Stimulated activated CD4-positive, alpha-beta T cell treated with anti-CD3 and anti-CD28 coated beads, Interleukin-1b, Interleukin-23, amount 100 ng/mL, for 1 hour (primary cell): ENCODE results near the gene RPS19BP1.

Source experiments
- DNase-seq, 2 donors: peaks; one replicate each; pipeline ENCODE4 v3.0.0-alpha.2; 2020; ENCODE audit warnings: low read depth in 2 of 2

RPS19BP1 gene

GRCh38 chr22:39559456-39560105 is 27.0 kb upstream of the RPS19BP1 start:
- DNase-seq, result no peak

GRCh38 chr22:39558950-39559349 is 26.4 kb upstream of the RPS19BP1 start:
- DNase-seq, result no peak

GRCh38 chr22:39558254-39558727 is 25.7 kb upstream of the RPS19BP1 start:
- DNase-seq, result no peak

GRCh38 chr22:39556970-39557841 is 24.7 kb upstream of the RPS19BP1 start:
- DNase-seq, result peak in 1 of 2 donors; percentile 14

DNA sequence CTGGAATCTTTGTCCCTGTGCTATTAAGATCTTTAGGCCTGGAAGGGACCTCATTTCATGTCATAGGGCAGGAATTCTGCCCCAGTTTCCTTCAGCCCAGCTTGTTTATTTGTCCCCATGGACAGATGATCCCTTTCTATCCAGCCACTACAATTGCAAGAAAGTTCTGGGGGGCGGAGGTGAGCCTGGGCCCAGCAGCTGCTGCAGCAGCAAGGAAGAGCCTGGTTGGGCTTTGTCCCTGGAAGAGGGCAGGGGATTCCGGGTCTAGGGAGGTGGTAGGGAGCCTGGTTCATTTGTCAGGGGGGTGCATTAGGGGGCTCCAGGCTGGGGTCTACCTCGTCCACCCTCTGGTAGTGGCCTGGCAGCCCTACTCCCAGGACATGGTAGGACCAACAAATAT is 21.6 kb upstream of the RPS19BP1 start:
- no peak for DNase-seq

DNA sequence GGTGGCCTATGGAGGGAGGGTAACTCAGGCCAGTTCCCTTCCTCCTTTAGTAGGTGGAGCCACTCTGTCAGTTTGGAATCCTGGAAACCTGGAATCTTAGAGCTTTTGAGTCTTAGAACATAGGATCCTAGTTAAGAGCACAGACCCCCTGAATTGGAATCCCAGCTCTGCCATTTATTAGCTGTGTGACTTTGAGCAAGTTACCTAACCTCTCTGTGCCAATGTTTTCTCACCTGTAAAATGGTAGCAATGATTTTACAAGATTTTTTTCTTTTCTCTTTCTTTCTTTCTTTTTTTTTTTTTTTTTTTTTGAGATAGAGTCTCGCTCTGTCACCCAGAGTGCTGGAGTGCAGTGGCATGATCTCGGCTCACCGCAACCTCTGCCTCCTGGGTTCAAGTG is 20.9 kb upstream of the RPS19BP1 start:
- no peak for DNase-seq

DNA sequence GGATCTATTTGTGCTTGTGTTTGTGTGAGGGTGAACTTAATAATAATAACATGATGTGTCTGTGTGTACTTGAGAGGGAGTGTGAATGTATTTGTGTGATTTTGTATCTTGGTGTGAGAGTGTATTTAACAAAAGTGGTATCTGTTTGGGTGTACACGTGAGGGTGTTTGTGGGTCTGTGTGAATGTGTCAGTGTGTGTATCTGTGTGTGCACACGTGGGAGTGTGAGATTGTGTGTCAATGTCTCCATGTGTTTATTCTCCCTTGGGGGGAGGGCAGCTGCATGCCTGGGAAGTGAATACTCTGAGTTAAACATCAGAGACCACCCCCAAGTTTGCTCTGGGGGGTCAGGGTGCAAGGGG is 15.0 kb upstream of the RPS19BP1 start:
- no peak for DNase-seq

- no peak for DNase-seq
Observed at GRCh38 chr22:39546889-39547586, 14.5 kb upstream of the RPS19BP1 start.

DNA sequence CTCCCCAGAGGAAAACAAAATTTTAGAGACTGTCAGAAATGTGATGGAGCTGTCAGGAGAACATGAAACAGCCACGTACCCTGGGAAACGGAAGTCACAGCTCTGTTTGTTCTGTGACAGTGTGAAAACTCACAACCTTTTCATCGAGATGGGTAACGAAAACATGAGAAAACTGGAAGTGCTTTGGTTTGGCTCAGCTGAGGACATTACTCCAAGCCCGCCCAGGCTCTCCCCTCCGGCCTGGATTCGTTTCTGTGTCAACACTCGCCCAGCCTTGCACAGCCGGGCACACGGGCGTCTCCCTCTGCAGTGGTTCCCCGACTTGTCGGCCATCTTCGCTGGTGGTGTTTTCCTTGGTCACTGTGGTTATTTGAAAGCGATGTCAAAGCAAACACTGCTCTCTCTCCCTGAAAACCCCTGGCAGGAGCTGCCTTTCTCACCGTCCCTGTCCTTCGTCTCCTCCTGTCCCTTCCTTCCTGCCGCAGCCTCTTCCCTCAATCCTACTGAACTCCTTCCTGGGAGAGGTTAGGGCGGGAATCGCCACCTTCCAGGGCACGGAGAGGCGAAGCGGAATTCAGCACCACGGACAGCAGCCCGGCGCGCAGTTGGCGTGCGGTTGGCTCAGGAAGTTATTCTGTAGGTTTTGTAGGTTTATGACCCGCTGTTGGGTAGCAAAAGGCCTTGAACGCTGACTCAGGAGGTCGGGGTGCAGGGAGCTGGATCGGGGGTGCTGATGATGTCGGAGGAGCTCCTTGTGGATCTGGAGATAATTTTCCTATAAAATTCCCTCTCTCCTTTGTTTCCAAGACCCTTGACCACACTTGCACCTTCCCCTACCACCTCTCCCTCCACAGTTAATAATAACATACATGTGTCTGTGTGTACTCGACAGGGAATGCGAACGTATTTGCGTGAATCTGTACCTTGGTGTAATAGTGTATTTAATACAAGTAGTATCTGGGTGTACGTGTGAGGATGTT is 13.1 kb upstream of the RPS19BP1 start:
- DNase-seq, result peak in 1 of 2 donors; percentile 64

- DNase-seq, result no peak
Observed at GRCh38 chr22:39543095-39543494, 10.5 kb upstream of the RPS19BP1 start.

DNA sequence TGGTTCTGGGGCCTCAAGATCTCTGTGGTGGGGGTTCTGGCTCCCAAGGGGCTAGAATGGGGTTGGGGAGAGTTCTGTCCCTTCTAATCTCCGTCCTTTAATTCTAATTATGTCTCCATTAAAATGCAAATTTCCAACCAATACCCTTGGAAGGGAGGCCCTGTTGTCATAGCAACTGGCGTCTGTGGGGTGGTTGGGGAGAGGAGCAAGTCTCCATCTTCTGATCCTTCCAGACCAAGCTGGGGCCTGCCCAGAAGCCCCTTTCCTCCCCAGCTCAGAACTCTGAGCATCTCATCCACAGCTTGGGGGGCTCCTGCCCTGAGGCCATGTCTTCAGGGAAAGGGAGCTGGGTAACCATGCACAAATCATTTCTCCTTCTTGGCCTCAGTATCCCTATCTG is 5.4 kb upstream of the RPS19BP1 start:
- DNase-seq, result no peak

DNA sequence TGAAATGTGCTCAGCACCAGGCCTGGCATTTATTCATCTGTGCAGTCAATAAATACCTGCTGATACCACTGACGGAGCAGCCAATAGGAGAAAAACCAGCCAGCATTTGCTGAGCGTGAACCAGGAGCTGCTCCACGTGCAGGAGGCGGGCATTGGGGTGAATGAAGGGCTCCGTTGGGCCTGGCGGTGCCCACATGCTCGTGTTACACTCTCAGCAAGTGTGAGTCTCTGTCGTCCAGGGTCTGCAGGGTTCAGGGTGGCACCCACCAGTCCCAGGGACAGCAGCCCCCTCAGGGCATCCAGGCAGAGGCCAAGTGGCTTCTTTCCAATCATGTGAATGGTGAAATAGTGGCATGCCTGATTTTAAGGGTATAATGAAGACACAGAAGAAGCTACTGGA is 4.2 kb upstream of the RPS19BP1 start:
- DNase-seq, result no peak

GRCh38 chr22:39535831-39536449 is 3.4 kb upstream of the RPS19BP1 start:
- no peak for DNase-seq

- DNase-seq, result no peak
Observed at GRCh38 chr22:39535357-39535725, 2.8 kb upstream of the RPS19BP1 start.

DNA sequence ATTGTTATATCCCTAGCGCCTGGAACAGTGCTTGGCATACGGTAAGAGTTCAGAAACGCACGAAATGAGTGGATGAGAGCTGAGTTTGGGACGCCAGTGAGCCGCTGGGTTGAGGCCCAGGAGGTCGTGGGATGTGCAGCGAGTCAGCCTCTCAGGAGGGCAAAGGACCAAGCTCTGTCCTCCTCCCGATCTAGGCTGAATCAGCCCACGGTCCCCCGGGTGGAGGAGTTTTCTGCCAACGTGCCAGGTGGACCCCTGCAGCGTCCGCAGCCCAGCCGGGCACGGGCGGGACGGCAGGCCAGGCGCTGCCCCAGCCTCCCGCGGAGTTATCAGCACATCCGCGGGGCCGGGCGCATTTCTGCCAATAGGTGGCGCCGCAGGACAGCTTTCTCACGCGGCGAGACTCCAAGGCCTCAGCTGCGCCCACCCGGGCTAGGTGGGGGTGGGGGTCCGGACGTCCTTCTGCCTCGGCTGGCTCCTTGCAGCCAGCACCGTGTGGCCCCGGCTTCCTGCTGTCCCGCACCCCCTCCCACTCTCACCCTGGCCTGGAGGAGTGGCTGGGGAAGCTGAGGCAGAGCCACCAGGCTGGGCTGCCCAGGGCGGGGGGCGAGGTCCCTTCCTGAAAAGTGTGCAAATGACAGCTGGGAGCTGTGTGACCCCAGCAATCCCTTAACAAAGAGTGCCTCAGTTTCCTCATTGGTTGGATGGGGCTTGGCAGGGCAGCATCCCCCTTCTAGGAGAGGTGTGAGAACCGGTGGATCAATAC is 2.2 kb upstream of the RPS19BP1 start:
- peak; percentile 54 to 76 for DNase-seq

DNA sequence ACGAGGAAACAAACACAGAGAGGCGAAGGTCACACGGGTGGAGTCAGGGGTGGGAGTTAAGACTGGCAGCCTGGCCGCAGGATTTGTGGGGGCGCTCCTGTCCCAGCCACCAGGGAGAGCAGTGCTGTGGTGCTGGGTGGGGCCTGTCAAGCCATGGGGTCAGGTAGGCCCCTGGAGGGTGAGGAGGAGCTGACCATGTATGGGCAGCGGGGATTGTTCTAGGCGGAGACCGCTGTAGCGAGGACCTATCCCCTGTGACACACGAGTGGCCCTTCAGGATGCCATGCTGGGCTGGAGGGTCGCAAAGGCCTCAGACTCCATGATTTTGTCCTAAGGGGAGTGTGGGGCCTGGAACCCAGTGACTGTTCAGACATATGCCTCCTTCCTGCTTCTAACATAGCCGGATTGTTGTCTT is 1.6 kb upstream of the RPS19BP1 start:
- DNase-seq, result no peak

- DNase-seq, result no peak
Observed at GRCh38 chr22:39530692-39531331, 1.7 kb downstream of the RPS19BP1 start.

DNA sequence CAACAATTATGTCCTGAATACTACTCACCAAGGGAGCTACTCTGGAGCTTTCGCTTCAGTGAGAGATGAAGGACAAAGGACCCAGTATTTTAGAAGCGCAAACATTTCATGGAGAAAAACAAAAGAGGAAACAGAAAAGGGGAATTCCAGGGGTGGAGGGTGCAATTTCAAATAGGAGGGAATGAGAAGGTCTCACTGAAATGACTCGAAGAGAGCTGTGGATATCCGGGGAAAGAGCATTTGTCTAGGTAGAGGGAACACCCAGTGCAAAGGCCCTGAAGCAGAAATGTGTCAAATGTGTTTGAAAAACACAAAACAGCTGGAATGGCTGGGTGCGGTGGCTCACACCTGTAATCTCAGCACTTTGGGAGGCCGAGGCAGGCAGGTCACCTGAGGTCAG is 2.4 kb downstream of the RPS19BP1 start:
- no peak for DNase-seq

GRCh38 chr22:39529487-39529851 is 3.1 kb downstream of the RPS19BP1 start:
- DNase-seq, result no peak
